NCI-H2196 (cell line): ENCODE results near the gene SIM2.

Experiments
- DNase-seq: peaks from one replicate; lab custom pipeline; 2025; ENCODE audit not compliant: unreplicated experiment; lab: John Stamatoyannopoulos, UW

The SIM2 gene

GRCh38 chr21:36709868-36710728 is 11.2 kb downstream of the SIM2 start:
- no peak for DNase-seq

- DNase-seq, result no peak
Measured at GRCh38 chr21:36710729-36711048, 11.8 kb downstream of the SIM2 start.

- DNase-seq, result no peak
Measured at GRCh38 chr21:36713746-36714145, 14.8 kb downstream of the SIM2 start.

- DNase-seq, result no peak
Measured at GRCh38 chr21:36716387-36716786, 17.5 kb downstream of the SIM2 start.

- no peak for DNase-seq
Measured at GRCh38 chr21:36716836-36717235, 17.9 kb downstream of the SIM2 start.

GRCh38 chr21:36717976-36718375 is 19.1 kb downstream of the SIM2 start:
- DNase-seq, result no peak

- DNase-seq, result no peak
Measured at GRCh38 chr21:36718951-36719501, 20.1 kb downstream of the SIM2 start.

- no peak for DNase-seq
Measured at GRCh38 chr21:36719614-36720013, 20.7 kb downstream of the SIM2 start.

GRCh38 chr21:36721817-36722216 is 22.9 kb downstream of the SIM2 start:
- DNase-seq, result no peak

GRCh38 chr21:36722370-36723368 is 23.8 kb downstream of the SIM2 start:
- no peak for DNase-seq

- no peak for DNase-seq
Measured at GRCh38 chr21:36723371-36723881, 24.5 kb downstream of the SIM2 start.

- no peak for DNase-seq
Measured at GRCh38 chr21:36724660-36725059, 25.7 kb downstream of the SIM2 start.

- DNase-seq, result no peak
Measured at GRCh38 chr21:36725793-36726386, 27.0 kb downstream of the SIM2 start.

- no peak for DNase-seq
Measured at GRCh38 chr21:36727866-36728265, 29.0 kb downstream of the SIM2 start.

GRCh38 chr21:36728371-36729111 is 29.6 kb downstream of the SIM2 start:
- no peak for DNase-seq

- no peak for DNase-seq
Measured at GRCh38 chr21:36729310-36729970, 30.5 kb downstream of the SIM2 start.

- DNase-seq, result no peak
Measured at GRCh38 chr21:36730291-36731281, 31.7 kb downstream of the SIM2 start.

- DNase-seq, result no peak
Measured at GRCh38 chr21:36732217-36732616, 33.3 kb downstream of the SIM2 start.

- no peak for DNase-seq
Measured at GRCh38 chr21:36732761-36733160, 33.8 kb downstream of the SIM2 start.
